SK-N-SH (cell line): Measurements from ENCODE around the gene RASAL2. TPM values are rescaled to one million over a fixed set of nuclear protein-coding genes. Genes with fewer than 3 reads are reported as not detected.

Experiments
- CTCF ChIA-PET: fragments of 300-600, 350-600 bp; formaldehyde crosslinking; extraction: SDS; loops from one replicate; lab custom pipeline; 2021; lab: Yijun Ruan, JAX
- POLR2A ChIA-PET: fragments of 350-600 bp; sonication (Branson Sonifier 250); formaldehyde crosslinking; extraction: SDS; loops from one replicate; lab custom pipeline; 2020; ENCODE audit warnings: antibody characterized with exemption, inconsistent platforms; lab: Yijun Ruan, JAX
- DNase-seq: peaks from one replicate; pipeline ENCODE4 v3.0.0; 2012
- H2AFZ ChIP-seq: fragments of 200-600 bp; sonication (generic); 2 replicates; pipeline ENCODE4 v1.8.1; 2016; ENCODE audit warnings: antibody characterized with exemption, mild to moderate bottlenecking, low read depth
- H3F3A ChIP-seq: fragments of 200-600 bp; sonication (generic); replicated peaks from 2 replicates; pipeline ENCODE3; 2016; ENCODE audit warnings: antibody characterized with exemption, mild to moderate bottlenecking; ENCODE audit not compliant: insufficient read depth
- H3K27ac ChIP-seq, 2 experiments: fragments of 200-500 bp in 1 of 2; fragments of 200-600 bp in 1 of 2; sonication (Bioruptor generic) in 1 of 2; sonication (generic), shearing (Covaris generic) in 1 of 2; 2 replicates each; pipeline versions ENCODE4 v1.5.1 to v1.6.1; 2014 to 2016; ENCODE audit warnings: low read depth in 2 of 2, inconsistent platforms in 1 of 2, low read length in 1 of 2, mild to moderate bottlenecking in 1 of 2, mixed read lengths in 1 of 2
- H3K27me3 ChIP-seq: fragments of 200-600 bp; sonication (generic), shearing (Covaris generic); 2 replicates; pipeline ENCODE4 v1.6.1; 2016; ENCODE audit warnings: mixed run types; ENCODE audit not compliant: insufficient read depth
- H3K36me3 ChIP-seq, 2 experiments: fragments of 200-500 bp in 1 of 2; fragments of 200-600 bp in 1 of 2; sonication (Bioruptor generic) in 1 of 2; sonication (generic) in 1 of 2; replicated peaks in 1 of 2; 2 replicates each; pipeline versions ENCODE3 to v1.5.1; 2014 to 2016; ENCODE audit warnings: low read length in 1 of 2, mild to moderate bottlenecking in 1 of 2; ENCODE audit not compliant: insufficient read depth in 2 of 2, control insufficient read depth in 1 of 2
- H3K4me1 ChIP-seq, 2 experiments: fragments of 200-500 bp in 1 of 2; fragments of 200-600 bp in 1 of 2; sonication (Bioruptor generic) in 1 of 2; sonication (generic), shearing (Covaris generic) in 1 of 2; 2 replicates each; pipeline versions ENCODE4 v1.5.1 to v1.6.1; 2014 to 2016; ENCODE audit warnings: low read depth in 1 of 2, low read length in 1 of 2, mixed run types in 1 of 2; ENCODE audit not compliant: insufficient read depth in 2 of 2, control insufficient read depth in 1 of 2
- H3K4me2 ChIP-seq: fragments of 200-600 bp; sonication (generic), shearing (Covaris generic); 2 replicates; pipeline ENCODE4 v1.6.1; 2017; ENCODE audit warnings: mixed run types
- H3K4me3 ChIP-seq, 2 experiments: fragments of 200-500 bp in 1 of 2; fragments of 200-600 bp in 1 of 2; sonication (Bioruptor generic) in 1 of 2; sonication (generic), shearing (Covaris generic) in 1 of 2; 2 replicates each; pipeline versions ENCODE4 v1.5.1 to v1.8.1; 2014 to 2016; ENCODE audit warnings: low read depth in 2 of 2, inconsistent platforms in 1 of 2, low read length in 1 of 2, mild to moderate bottlenecking in 1 of 2, mixed read lengths in 1 of 2, moderate library complexity in 1 of 2
- H3K79me2 ChIP-seq: fragments of 200-600 bp; sonication (generic); 2 replicates; pipeline ENCODE4 v1.8.1; 2017; ENCODE audit warnings: mild to moderate bottlenecking; ENCODE audit not compliant: insufficient read depth
- H3K9ac ChIP-seq: fragments of 200-600 bp; sonication (generic); 2 replicates; pipeline ENCODE4 v1.6.1; 2017; ENCODE audit warnings: mixed run types
- H3K9me2 ChIP-seq: fragments of 200-600 bp; sonication (generic); 2 replicates; pipeline ENCODE4 v1.6.1; 2017; ENCODE audit warnings: mixed run types
- H3K9me3 ChIP-seq: fragments of 200-600 bp; sonication (generic); 2 replicates; pipeline ENCODE4 v1.6.1; 2017; ENCODE audit warnings: mixed run types, mild to moderate bottlenecking, moderate library complexity
- H4K20me1 ChIP-seq: fragments of 200-600 bp; sonication (generic); 2 replicates; pipeline ENCODE4 v1.6.1; 2017; ENCODE audit warnings: mild to moderate bottlenecking, mixed run types; ENCODE audit not compliant: insufficient read depth
- ELF1 ChIP-seq: IDR thresholded peaks from 2 replicates; pipeline ENCODE4 v1.4.0; 2012
- EZH2phosphoT487 ChIP-seq: fragments of 200-600 bp; sonication (generic); IDR thresholded peaks from 2 replicates; pipeline ENCODE4 v1.6.1; 2017; ENCODE audit warnings: low read depth, mixed run types, mild to moderate bottlenecking, antibody characterized with exemption, moderate library complexity, borderline replicate concordance
- GATA2 ChIP-seq: sonication (generic); formaldehyde crosslinking; IDR thresholded peaks from 2 replicates; pipeline ENCODE4 v1.5.0; 2020; ENCODE audit warnings: mild to moderate bottlenecking, missing genetic modification reagents
- MAX ChIP-seq: IDR thresholded peaks from 2 replicates; pipeline ENCODE4 v1.4.0; 2012; ENCODE audit warnings: low read depth
- MEF2A ChIP-seq: IDR thresholded peaks from 2 replicates; pipeline ENCODE4 v1.4.0; 2012; ENCODE audit warnings: low read depth, borderline replicate concordance
- TEAD4 ChIP-seq: IDR thresholded peaks from 2 replicates; pipeline ENCODE4 v1.4.0; 2012; ENCODE audit warnings: mild to moderate bottlenecking, borderline replicate concordance; ENCODE audit not compliant: insufficient read depth
- WGBS: methylation state at CpG from one replicate; pipeline ENCODE4 v1.1.6; 2017; ENCODE audit warnings: low lambda C conversion rate; 5-methylcytosine and 5-hydroxymethylcytosine counted together
- polyA plus RNA-seq, 3 experiments: library from polyadenylated mRNA; depleted of rRNA; stranded (reverse); fragments of >200 nt; gene quantifications; 2 replicates each; pipeline ENCODE4 v1.2.3, GENCODE V29; 2012
- TF ChIP-seq, protein P1 (sequence below): fragments of 200-600 bp; sonication (generic); IDR thresholded peaks from 2 replicates; pipeline ENCODE4 v1.6.1; 2017; ENCODE audit warnings: antibody characterized with exemption, mild to moderate bottlenecking, moderate library complexity
- TF ChIP-seq, protein P2 (sequence below): IDR thresholded peaks from 2 replicates; pipeline ENCODE4 v1.4.0; 2012; ENCODE audit warnings: low read depth, borderline replicate concordance

Gene RASAL2
- polyA plus RNA-seq, 1 of the 3 experiments (the other 2 are of a cell fraction) = 6.9 TPM

- CTCF ChIA-PET = no interaction called here
Observed at GRCh38 chr1:178291166-178291565, 197.3 kb downstream of the RASAL2 start.

GRCh38 chr1:178294654-178295053, 200.8 kb downstream of the RASAL2 start:
- Histone ChIP-seq H3K36me3 (no peaks in the 10 kb centered on the region), H3K9me2 (no peaks in the 10 kb centered on the region), H3K4me1 (no peaks in the 10 kb centered on the region; a peak in 1 of 4 replicates), H3K9ac (no peak overlapping the region), H3K27me3 (no peaks in the 10 kb centered on the region), H3F3A (peaks cover 4% of the 10 kb centered on the region), H2AFZ (no peak overlapping the region), H3K27ac (no peak overlapping the region), H3K4me2 (no peak overlapping the region), H3K79me2 (no peaks in the 10 kb centered on the region; the same call in 1 of the 2 replicates), H4K20me1 (no peaks in the 10 kb centered on the region), H3K9me3 (no peaks in the 10 kb centered on the region), H3K4me3 (no peak overlapping the region)
- DNase-seq = no peak
- ChIA-PET CTCF (interaction anchor here (1.0 to 1.9 kb wide), 2 partner anchors 16 to 206 kb away, joined by 5 read pairs; no protein-coding TSS in a partner anchor), POLR2A (no interaction called here)
- TF ChIP-seq, protein P1, sequence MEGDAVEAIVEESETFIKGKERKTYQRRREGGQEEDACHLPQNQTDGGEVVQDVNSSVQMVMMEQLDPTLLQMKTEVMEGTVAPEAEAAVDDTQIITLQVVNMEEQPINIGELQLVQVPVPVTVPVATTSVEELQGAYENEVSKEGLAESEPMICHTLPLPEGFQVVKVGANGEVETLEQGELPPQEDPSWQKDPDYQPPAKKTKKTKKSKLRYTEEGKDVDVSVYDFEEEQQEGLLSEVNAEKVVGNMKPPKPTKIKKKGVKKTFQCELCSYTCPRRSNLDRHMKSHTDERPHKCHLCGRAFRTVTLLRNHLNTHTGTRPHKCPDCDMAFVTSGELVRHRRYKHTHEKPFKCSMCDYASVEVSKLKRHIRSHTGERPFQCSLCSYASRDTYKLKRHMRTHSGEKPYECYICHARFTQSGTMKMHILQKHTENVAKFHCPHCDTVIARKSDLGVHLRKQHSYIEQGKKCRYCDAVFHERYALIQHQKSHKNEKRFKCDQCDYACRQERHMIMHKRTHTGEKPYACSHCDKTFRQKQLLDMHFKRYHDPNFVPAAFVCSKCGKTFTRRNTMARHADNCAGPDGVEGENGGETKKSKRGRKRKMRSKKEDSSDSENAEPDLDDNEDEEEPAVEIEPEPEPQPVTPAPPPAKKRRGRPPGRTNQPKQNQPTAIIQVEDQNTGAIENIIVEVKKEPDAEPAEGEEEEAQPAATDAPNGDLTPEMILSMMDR = 0 out of 2 replicates have a peak, but pooled peaks have one; percentile 7
- TF ChIP-seq MEF2A = no peak
- WGBS = 85% methylated on average over 1 of the region's 1 CpG

More at GRCh38 chr1:178291166-178291565, 197.3 kb downstream of the RASAL2 start:
- Histone ChIP-seq H3K4me1 (no peaks in the 10 kb centered on the region; a peak in 1 of 4 replicates), H2AFZ (no peak overlapping the region), H4K20me1 (no peaks in the 10 kb centered on the region), H3K27me3 (no peaks in the 10 kb centered on the region), H3K79me2 (no peaks in the 10 kb centered on the region; the same call in 1 of the 2 replicates), H3K4me2 (no peak overlapping the region), H3K27ac (no peak overlapping the region), H3K9me2 (no peaks in the 10 kb centered on the region), H3K9ac (no peak overlapping the region), H3K36me3 (peaks cover 0 to 5% of the 10 kb centered on the region in 2 experiments), H3K9me3 (no peaks in the 10 kb centered on the region), H3K4me3 (no peak overlapping the region), H3F3A (peaks cover 4% of the 10 kb centered on the region)
- no peak for DNase-seq
- 96% methylated on average over 1 of the region's 1 CpG for WGBS
- TF ChIP-seq GATA2 (CRISPR knock-in tag) (no peak), ELF1 (no peak), EZH2phosphoT487 (no peak), TEAD4 (no peak), MAX (no peak)
- TF ChIP-seq, protein P2, sequence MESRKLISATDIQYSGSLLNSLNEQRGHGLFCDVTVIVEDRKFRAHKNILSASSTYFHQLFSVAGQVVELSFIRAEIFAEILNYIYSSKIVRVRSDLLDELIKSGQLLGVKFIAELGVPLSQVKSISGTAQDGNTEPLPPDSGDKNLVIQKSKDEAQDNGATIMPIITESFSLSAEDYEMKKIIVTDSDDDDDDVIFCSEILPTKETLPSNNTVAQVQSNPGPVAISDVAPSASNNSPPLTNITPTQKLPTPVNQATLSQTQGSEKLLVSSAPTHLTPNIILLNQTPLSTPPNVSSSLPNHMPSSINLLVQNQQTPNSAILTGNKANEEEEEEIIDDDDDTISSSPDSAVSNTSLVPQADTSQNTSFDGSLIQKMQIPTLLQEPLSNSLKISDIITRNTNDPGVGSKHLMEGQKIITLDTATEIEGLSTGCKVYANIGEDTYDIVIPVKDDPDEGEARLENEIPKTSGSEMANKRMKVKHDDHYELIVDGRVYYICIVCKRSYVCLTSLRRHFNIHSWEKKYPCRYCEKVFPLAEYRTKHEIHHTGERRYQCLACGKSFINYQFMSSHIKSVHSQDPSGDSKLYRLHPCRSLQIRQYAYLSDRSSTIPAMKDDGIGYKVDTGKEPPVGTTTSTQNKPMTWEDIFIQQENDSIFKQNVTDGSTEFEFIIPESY = no peak
- POLR2A ChIA-PET = no interaction called here
